ENCODE data around the gene ALPG.
"Not testable (repeated sequence)": the region's sequence is repeated elsewhere in the genome, so short reads cannot be mapped to it uniquely, and the experiment has no call there.

Gene ALPG

GRCh38 chr2:232441147-232441651 is 34.6 kb downstream of the ALPG start:
- DNase-seq (ENCODE audit: low read depth), result no peak

- DNase-seq (ENCODE audit: low read depth), result not testable (repeated sequence)
Observed at GRCh38 chr2:232441922-232442321, 35.3 kb downstream of the ALPG start.

GRCh38 chr2:232442431-232442830 is 35.8 kb downstream of the ALPG start:
- DNase-seq (ENCODE audit: low read depth), result not testable (repeated sequence)

- not testable (repeated sequence) for DNase-seq (ENCODE audit: low read depth)
Observed at GRCh38 chr2:232443047-232443446, 36.4 kb downstream of the ALPG start.

GRCh38 chr2:232443669-232444408 is 37.2 kb downstream of the ALPG start:
- not testable (repeated sequence) for DNase-seq (ENCODE audit: low read depth)

GRCh38 chr2:232444409-232445148 is 37.9 kb downstream of the ALPG start:
- DNase-seq (ENCODE audit: low read depth), result peak; percentile 71

GRCh38 chr2:232445149-232445885 is 38.7 kb downstream of the ALPG start:
- DNase-seq (ENCODE audit: low read depth), result not testable (repeated sequence)

GRCh38 chr2:232446266-232446777 is 39.7 kb downstream of the ALPG start:
- DNase-seq (ENCODE audit: low read depth), result not testable (repeated sequence)

- DNase-seq (ENCODE audit: low read depth), result no peak
Observed at GRCh38 chr2:232447091-232447620, 40.5 kb downstream of the ALPG start.

GRCh38 chr2:232447638-232448303 is 41.1 kb downstream of the ALPG start:
- no peak for DNase-seq (ENCODE audit: low read depth)

- DNase-seq (ENCODE audit: low read depth), result no peak
Observed at GRCh38 chr2:232448304-232448690, 41.7 kb downstream of the ALPG start.

- DNase-seq (ENCODE audit: low read depth), result no peak
Observed at GRCh38 chr2:232449964-232450363, 43.3 kb downstream of the ALPG start.

- DNase-seq (ENCODE audit: low read depth), result not testable (repeated sequence)
Observed at GRCh38 chr2:232451645-232452044, 45.0 kb downstream of the ALPG start.

GRCh38 chr2:232454630-232455029 is 48.0 kb downstream of the ALPG start:
- DNase-seq (ENCODE audit: low read depth), result no peak

GRCh38 chr2:232455426-232456255 is 49.0 kb downstream of the ALPG start, which contains the start of gene ALPI:
TSS of gene ALPI (plus strand) at chr2:232456153. CDS start at chr2:232456200, 47 bp downstream.
- DNase-seq (ENCODE audit: low read depth), result peak; percentile 13

GRCh38 chr2:232456296-232457120 is 49.9 kb downstream of the ALPG start:
- DNase-seq (ENCODE audit: low read depth), result no peak

- DNase-seq (ENCODE audit: low read depth), result no peak
Observed at GRCh38 chr2:232457121-232458011, 50.7 kb downstream of the ALPG start.

- no peak for DNase-seq (ENCODE audit: low read depth)
Observed at GRCh38 chr2:232458051-232458660, 51.5 kb downstream of the ALPG start.

Measured in iris pigment epithelial cell (primary cell).